DOHH2 (cell line): ENCODE measurements around the gene SYTL1.

Experiments
- H3F3A ChIP-seq: fragments of 200-600 bp; sonication (generic), shearing (Covaris generic); 2 replicates; pipeline ENCODE4 v1.6.0; 2016; ENCODE audit warnings: antibody characterized with exemption, mild to moderate bottlenecking; ENCODE audit not compliant: control insufficient read depth, insufficient read depth
- H3K27ac ChIP-seq: fragments of 200-600 bp; sonication (generic); 2 replicates; pipeline ENCODE4 v1.5.1; 2014; ENCODE audit warnings: low read depth, mild to moderate bottlenecking, low read length, moderate library complexity
- H3K27me3 ChIP-seq: fragments of 200-600 bp; sonication (generic); 2 replicates; pipeline ENCODE4 v1.6.1; 2014; ENCODE audit warnings: mild to moderate bottlenecking, low read length, mixed read lengths; ENCODE audit not compliant: control insufficient read depth
- H3K36me3 ChIP-seq: fragments of 200-600 bp; sonication (generic); 2 replicates; pipeline ENCODE4 v1.6.1; 2014; ENCODE audit warnings: mild to moderate bottlenecking, low read length, moderate library complexity, mixed read lengths; ENCODE audit not compliant: control insufficient read depth
- H3K4me1 ChIP-seq: fragments of 200-600 bp; sonication (generic); 2 replicates; pipeline ENCODE4 v1.6.1; 2014; ENCODE audit warnings: mild to moderate bottlenecking, low read length, mixed read lengths; ENCODE audit not compliant: control insufficient read depth
- H3K4me2 ChIP-seq: fragments of 200-600 bp; sonication (generic); 2 replicates; pipeline ENCODE4 v1.6.0; 2014; ENCODE audit warnings: mild to moderate bottlenecking, low read length, moderate library complexity
- H3K4me3 ChIP-seq: fragments of 200-600 bp; sonication (generic); 2 replicates; pipeline ENCODE4 v1.5.1; 2014; ENCODE audit warnings: mild to moderate bottlenecking, low read length, mixed read lengths
- H3K79me2 ChIP-seq: fragments of 200-600 bp; sonication (generic); 2 replicates; pipeline ENCODE4 v1.6.1; 2014; ENCODE audit warnings: mild to moderate bottlenecking, low read length, mixed read lengths; ENCODE audit not compliant: control insufficient read depth
- H3K9me2 ChIP-seq: fragments of 200-600 bp; sonication (generic); replicated peaks from 2 replicates; pipeline ENCODE4 v1.6.1; 2014; ENCODE audit warnings: mild to moderate bottlenecking, low read length, mixed read lengths; ENCODE audit not compliant: control insufficient read depth
- H3K9me3 ChIP-seq: fragments of 200-600 bp; sonication (generic); 2 replicates; pipeline ENCODE4 v1.6.1; 2014; ENCODE audit warnings: antibody characterized with exemption, low read length, mixed read lengths; ENCODE audit not compliant: control insufficient read depth, insufficient read depth
- H4K20me1 ChIP-seq: fragments of 200-600 bp; sonication (generic); 2 replicates; pipeline ENCODE4 v1.6.0; 2014; ENCODE audit warnings: low read depth, mild to moderate bottlenecking, antibody characterized with exemption, low read length, moderate library complexity; ENCODE audit not compliant: control insufficient read depth, insufficient read depth
- EZH2phosphoT487 ChIP-seq: fragments of 200-600 bp; sonication (generic); IDR thresholded peaks from 2 replicates; pipeline ENCODE4 v1.6.1; 2017; ENCODE audit warnings: borderline replicate concordance, mild to moderate bottlenecking, antibody characterized with exemption, low read length, moderate library complexity, mixed read lengths
- TF ChIP-seq, protein P1 (sequence below): fragments of 200-600 bp; sonication (generic); IDR thresholded peaks from one replicate; pipeline ENCODE4 v1.5.1; 2014; ENCODE audit warnings: antibody characterized with exemption, mild to moderate bottlenecking, low read depth, low read length; ENCODE audit not compliant: poor library complexity, severe bottlenecking

The SYTL1 gene

DNA sequence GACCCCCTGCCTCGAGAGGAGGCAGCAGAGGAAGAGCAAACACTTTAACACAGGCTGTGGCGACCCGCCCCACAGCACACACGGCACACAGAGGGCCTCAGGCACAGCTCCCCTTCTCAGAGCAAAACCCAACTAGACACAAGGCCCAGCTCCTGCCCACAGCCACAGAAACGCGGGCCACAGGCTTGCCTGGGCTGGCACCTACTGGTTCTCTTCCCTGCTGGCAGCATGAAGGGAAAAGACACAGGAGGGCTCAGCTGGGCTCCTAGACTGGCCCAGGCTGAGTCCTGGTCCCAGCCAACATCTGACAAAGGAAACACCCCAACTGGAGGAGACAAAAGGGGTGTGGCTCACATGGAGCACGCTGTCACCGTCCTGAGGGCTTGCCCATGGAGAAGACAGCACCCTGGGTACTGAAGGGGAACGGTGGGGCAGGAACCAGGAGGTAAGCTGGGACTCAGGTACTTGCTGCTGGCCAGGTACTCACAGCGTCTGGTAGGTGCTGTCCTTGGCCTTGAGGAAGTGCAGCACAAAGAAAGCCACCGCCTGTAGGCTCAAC lies 37.8 kb downstream of the SYTL1 start:
- no peak overlapping the region for H3K4me3 ChIP-seq
- no peaks in the 10 kb centered on the region; the same call in 1 of the 2 replicates for H3F3A ChIP-seq
- no peaks in the 10 kb centered on the region for H3K9me2 ChIP-seq
- no peaks in the 10 kb centered on the region for H3K36me3 ChIP-seq
- H3K27ac ChIP-seq, result no peak overlapping the region
- no peaks in the 10 kb centered on the region for H4K20me1 ChIP-seq
- no peak for TF ChIP-seq EZH2phosphoT487
- TF ChIP-seq, protein P1, sequence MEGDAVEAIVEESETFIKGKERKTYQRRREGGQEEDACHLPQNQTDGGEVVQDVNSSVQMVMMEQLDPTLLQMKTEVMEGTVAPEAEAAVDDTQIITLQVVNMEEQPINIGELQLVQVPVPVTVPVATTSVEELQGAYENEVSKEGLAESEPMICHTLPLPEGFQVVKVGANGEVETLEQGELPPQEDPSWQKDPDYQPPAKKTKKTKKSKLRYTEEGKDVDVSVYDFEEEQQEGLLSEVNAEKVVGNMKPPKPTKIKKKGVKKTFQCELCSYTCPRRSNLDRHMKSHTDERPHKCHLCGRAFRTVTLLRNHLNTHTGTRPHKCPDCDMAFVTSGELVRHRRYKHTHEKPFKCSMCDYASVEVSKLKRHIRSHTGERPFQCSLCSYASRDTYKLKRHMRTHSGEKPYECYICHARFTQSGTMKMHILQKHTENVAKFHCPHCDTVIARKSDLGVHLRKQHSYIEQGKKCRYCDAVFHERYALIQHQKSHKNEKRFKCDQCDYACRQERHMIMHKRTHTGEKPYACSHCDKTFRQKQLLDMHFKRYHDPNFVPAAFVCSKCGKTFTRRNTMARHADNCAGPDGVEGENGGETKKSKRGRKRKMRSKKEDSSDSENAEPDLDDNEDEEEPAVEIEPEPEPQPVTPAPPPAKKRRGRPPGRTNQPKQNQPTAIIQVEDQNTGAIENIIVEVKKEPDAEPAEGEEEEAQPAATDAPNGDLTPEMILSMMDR, result no peak
- no peak overlapping the region for H3K4me2 ChIP-seq
- no peaks in the 10 kb centered on the region for H3K79me2 ChIP-seq
- no peaks in the 10 kb centered on the region for H3K9me3 ChIP-seq
- peaks cover 17% of the 10 kb centered on the region for H3K27me3 ChIP-seq
- H3K4me1 ChIP-seq, result no peaks in the 10 kb centered on the region

DNA sequence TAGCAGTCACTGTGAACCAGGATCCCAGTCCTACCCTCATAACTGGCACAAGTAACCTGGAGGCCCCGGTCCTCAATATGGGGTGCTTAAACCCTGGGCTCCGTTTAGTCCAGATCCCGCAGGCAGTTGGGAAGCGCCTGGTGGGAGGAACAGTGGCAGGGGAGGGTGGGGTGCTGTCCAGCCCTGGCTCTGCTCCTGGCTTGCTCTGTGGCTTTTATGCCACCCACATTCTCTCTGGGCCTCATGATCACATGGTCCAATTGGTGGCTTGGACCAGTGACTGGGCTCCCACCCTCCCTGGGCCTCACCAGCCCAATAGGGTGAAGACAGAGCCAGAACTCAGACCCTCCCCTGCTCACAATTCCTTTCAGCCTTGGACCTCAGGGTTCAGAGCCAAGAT lies 38.4 kb downstream of the SYTL1 start:
- Histone ChIP-seq H3K4me2 (no peak overlapping the region), H3K79me2 (no peaks in the 10 kb centered on the region), H3K9me3 (no peaks in the 10 kb centered on the region), H3K27me3 (peaks cover 17% of the 10 kb centered on the region), H3K9me2 (no peaks in the 10 kb centered on the region), H3K36me3 (no peaks in the 10 kb centered on the region), H4K20me1 (no peaks in the 10 kb centered on the region), H3K27ac (no peak overlapping the region), H3K4me3 (no peak overlapping the region), H3F3A (no peaks in the 10 kb centered on the region; the same call in 1 of the 2 replicates), H3K4me1 (no peaks in the 10 kb centered on the region)
- TF ChIP-seq, protein P1, result no peak
- TF ChIP-seq EZH2phosphoT487, result no peak

DNA sequence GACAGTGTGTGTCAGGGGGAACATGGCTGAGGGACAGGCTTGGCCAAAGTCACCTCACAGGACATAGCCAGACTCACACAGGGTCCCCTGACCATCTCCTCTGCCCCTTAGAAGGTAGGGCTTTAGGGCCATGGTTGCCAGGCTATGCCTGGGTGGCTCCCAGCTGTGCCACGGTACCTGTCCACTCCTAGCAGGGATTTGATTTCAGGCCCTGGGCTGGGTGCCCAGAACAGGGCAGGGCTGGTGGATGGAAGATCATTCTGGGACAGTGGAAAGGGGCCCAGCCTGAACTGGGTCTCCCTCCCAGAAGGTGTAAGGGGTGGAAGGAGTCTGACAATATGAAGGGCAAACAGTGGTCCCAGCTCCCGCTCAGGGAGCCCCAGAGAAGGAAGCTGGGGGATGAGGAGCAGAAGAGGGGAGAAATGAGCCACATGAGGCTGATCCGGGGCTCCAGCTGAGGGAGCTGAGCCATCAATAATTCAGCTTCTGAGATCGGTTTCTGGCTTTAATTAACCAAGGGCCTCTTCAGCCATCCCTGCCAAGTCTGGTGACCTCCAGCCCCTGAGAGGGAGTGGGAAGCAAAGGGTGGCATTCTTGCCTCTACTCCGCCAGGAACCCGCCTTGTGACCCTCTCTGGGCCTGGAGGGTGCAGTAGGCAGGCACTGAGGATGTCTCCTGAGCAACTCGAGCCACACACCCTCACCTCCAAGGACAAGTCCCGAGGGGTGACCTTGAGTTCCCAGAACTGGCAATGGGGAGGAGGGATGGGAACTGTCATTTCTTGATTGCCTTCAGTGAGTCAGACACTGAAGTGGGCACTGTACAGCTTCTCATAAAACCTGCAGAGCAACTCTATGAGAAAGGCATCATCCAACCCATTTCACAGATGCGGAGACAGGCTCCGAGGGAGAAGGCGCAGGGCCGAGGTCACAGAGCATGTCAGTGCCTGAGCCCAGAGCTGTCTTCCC lies 39.2 kb downstream of the SYTL1 start:
- no peaks in the 10 kb centered on the region for H3K4me1 ChIP-seq
- no peaks in the 10 kb centered on the region; the same call in 1 of the 2 replicates for H3F3A ChIP-seq
- H3K9me2 ChIP-seq, result no peaks in the 10 kb centered on the region
- TF ChIP-seq EZH2phosphoT487, result no peak
- TF ChIP-seq, protein P1, result no peak
- no peaks in the 10 kb centered on the region for H4K20me1 ChIP-seq
- no peaks in the 10 kb centered on the region for H3K79me2 ChIP-seq
- H3K9me3 ChIP-seq, result no peaks in the 10 kb centered on the region
- H3K36me3 ChIP-seq, result no peaks in the 10 kb centered on the region
- H3K4me3 ChIP-seq, result no peak overlapping the region
- no peak overlapping the region for H3K4me2 ChIP-seq
- H3K27ac ChIP-seq, result no peak overlapping the region
- H3K27me3 ChIP-seq, result peaks cover 17% of the 10 kb centered on the region
